GM23338 (cell line): ENCODE results near the gene RAB43. TPM values are rescaled to one million over a fixed set of nuclear protein-coding genes. Genes with fewer than 3 reads are reported as not detected.

Experiments
- ATAC-seq: fragments of 200-7000 bp; cut with Tn5 transposase; 3 replicates; pipeline ENCODE4 v1.9.1; 2020
- DNase-seq: peaks from one replicate; pipeline ENCODE4 v3.0.0-alpha.2; 2015; ENCODE audit warnings: low spot score
- H2AFZ ChIP-seq: fragments of 200-600 bp; sonication (generic); 2 replicates; pipeline ENCODE4 v1.8.0; 2016; ENCODE audit warnings: antibody characterized with exemption, mild to moderate bottlenecking, moderate library complexity
- H3F3A ChIP-seq: fragments of 200-600 bp; sonication (generic); replicated peaks from 2 replicates; pipeline ENCODE4 v1.8.0; 2017; ENCODE audit warnings: antibody characterized with exemption, mixed run types, low read depth
- H3K27ac ChIP-seq: fragments of 200-600 bp; sonication (generic); 2 replicates; pipeline ENCODE4 v1.6.1; 2016; ENCODE audit warnings: low read depth
- H3K27me3 ChIP-seq: fragments of 200-600 bp; sonication (generic); 2 replicates; pipeline ENCODE4 v1.8.0; 2016; ENCODE audit warnings: mild to moderate bottlenecking, mixed run types, moderate library complexity; ENCODE audit not compliant: insufficient read depth
- H3K36me3 ChIP-seq: fragments of 200-600 bp; sonication (generic); 2 replicates; pipeline ENCODE4 v1.8.0; 2016; ENCODE audit warnings: mild to moderate bottlenecking; ENCODE audit not compliant: insufficient read depth
- H3K4me1 ChIP-seq: fragments of 200-600 bp; sonication (generic); 2 replicates; pipeline ENCODE4 v1.8.0; 2016; ENCODE audit warnings: mild to moderate bottlenecking, moderate library complexity; ENCODE audit not compliant: insufficient read depth
- H3K4me2 ChIP-seq: fragments of 200-600 bp; sonication (generic); 2 replicates; pipeline ENCODE4 v1.7.1; 2017; ENCODE audit warnings: mixed run types
- H3K4me3 ChIP-seq: fragments of 200-600 bp; sonication (generic); 2 replicates; pipeline ENCODE4 v1.6.1; 2016; ENCODE audit warnings: mixed run types
- H3K79me2 ChIP-seq: fragments of 200-600 bp; sonication (generic); replicated peaks from 2 replicates; pipeline ENCODE4 v1.8.0; 2017; ENCODE audit warnings: mild to moderate bottlenecking; ENCODE audit not compliant: insufficient read depth
- H3K9me2 ChIP-seq: fragments of 200-600 bp; sonication (generic); 2 replicates; pipeline ENCODE4 v1.8.0; 2017; ENCODE audit not compliant: insufficient read depth
- H4K20me1 ChIP-seq: fragments of 200-600 bp; sonication (generic); replicated peaks from 2 replicates; pipeline ENCODE4 v1.8.0; 2017; ENCODE audit warnings: mild to moderate bottlenecking; ENCODE audit not compliant: insufficient read depth
- H3K27ac Mint-ChIP-seq: 2 replicates; pipeline ENCODE4 v1.8.0; 2020; ENCODE audit warnings: inconsistent platforms, mild to moderate bottlenecking, moderate library complexity, mixed read lengths
- H3K27me3 Mint-ChIP-seq: 3 replicates; pipeline ENCODE4 v1.8.0; 2022; ENCODE audit warnings: low read depth, mild to moderate bottlenecking, moderate library complexity, mixed read lengths, inconsistent platforms; ENCODE audit not compliant: insufficient read depth, poor library complexity
- H3K36me3 Mint-ChIP-seq: 3 replicates; pipeline ENCODE4 v1.8.0; 2021; ENCODE audit warnings: low read depth, mild to moderate bottlenecking, inconsistent platforms, moderate library complexity, mixed read lengths
- H3K4me1 Mint-ChIP-seq: 3 replicates; pipeline ENCODE4 v1.8.0; 2020; ENCODE audit warnings: mild to moderate bottlenecking, inconsistent platforms, mixed read lengths
- H3K4me3 Mint-ChIP-seq: 3 replicates; pipeline ENCODE4 v1.8.0; 2021; ENCODE audit warnings: moderate library complexity, mild to moderate bottlenecking, inconsistent platforms, mixed read lengths
- H3K9me3 Mint-ChIP-seq: 3 replicates; pipeline ENCODE4 v1.8.0; 2020; ENCODE audit warnings: moderate library complexity, mild to moderate bottlenecking, inconsistent platforms, mixed read lengths
- CREB1 ChIP-seq: fragments of 250-450 bp; sonication (Bioruptor Pico); IDR thresholded peaks from 2 replicates; pipeline ENCODE4 v1.5.0; 2020; ENCODE audit warnings: low read depth, mild to moderate bottlenecking, moderate library complexity
- EZH2 ChIP-seq: fragments of 200-600 bp; sonication (generic); IDR thresholded peaks from one replicate; pipeline ENCODE4 v1.8.0; 2017; ENCODE audit warnings: antibody characterized with exemption, mild to moderate bottlenecking, low read depth; ENCODE audit not compliant: unreplicated experiment
- EZH2phosphoT487 ChIP-seq: fragments of 200-600 bp; sonication (generic); IDR thresholded peaks from one replicate; pipeline ENCODE4 v1.8.1; 2018; ENCODE audit warnings: antibody characterized with exemption; ENCODE audit not compliant: unreplicated experiment
- POLR2AphosphoS5 ChIP-seq: IDR thresholded peaks from 2 replicates; pipeline ENCODE4 v1.6.1; 2016; ENCODE audit warnings: antibody characterized with exemption, low read depth
- STAT1 ChIP-seq: IDR thresholded peaks from one replicate; pipeline ENCODE4 v1.6.1; 2016; ENCODE audit warnings: antibody characterized with exemption; ENCODE audit not compliant: unreplicated experiment
- ZNF331 ChIP-seq: fragments of 250-450 bp; sonication (Bioruptor Pico); IDR thresholded peaks from 2 replicates; pipeline ENCODE4 v1.5.0; 2020; ENCODE audit warnings: low read depth, mild to moderate bottlenecking, moderate library complexity
- polyA plus RNA-seq: library from polyadenylated mRNA; unstranded; fragments of >200 nt; fragmentation: Nextera tagmentation; extraction: Ambion mirVana; gene quantifications from 2 replicates; pipeline ENCODE4 v1.2.1, GENCODE V29; 2016
- total RNA-seq: library from RNA; depleted of rRNA; stranded (reverse); fragments of >200 nt; shearing (Covaris generic); gene quantifications from 2 replicates; pipeline ENCODE4 v1.2.3, GENCODE V29; 2014
- TF ChIP-seq, protein P1 (sequence below), 2 experiments: fragments of 200-600 bp in 1 of 2; sonication (generic) in 1 of 2; conservative IDR thresholded peaks; 2 replicates each; pipeline versions ENCODE4 v1.5.1 to v1.6.1; 2016 to 2017; ENCODE audit warnings: antibody characterized with exemption in 2 of 2, low read depth in 2 of 2, mild to moderate bottlenecking in 2 of 2, moderate library complexity in 1 of 2
- TF ChIP-seq, protein P2 (sequence below): IDR thresholded peaks from 2 replicates; pipeline ENCODE4 v1.6.1; 2016; ENCODE audit warnings: antibody characterized with exemption
- TF ChIP-seq, protein P3 (sequence below): IDR thresholded peaks from one replicate; pipeline ENCODE4 v1.6.1; 2018; ENCODE audit warnings: antibody characterized with exemption; ENCODE audit not compliant: unreplicated experiment

The RAB43 gene
- total and polyA plus RNA-seq, 2 experiments from 2014 or later: 5.7 to 37.0 TPM

DNA sequence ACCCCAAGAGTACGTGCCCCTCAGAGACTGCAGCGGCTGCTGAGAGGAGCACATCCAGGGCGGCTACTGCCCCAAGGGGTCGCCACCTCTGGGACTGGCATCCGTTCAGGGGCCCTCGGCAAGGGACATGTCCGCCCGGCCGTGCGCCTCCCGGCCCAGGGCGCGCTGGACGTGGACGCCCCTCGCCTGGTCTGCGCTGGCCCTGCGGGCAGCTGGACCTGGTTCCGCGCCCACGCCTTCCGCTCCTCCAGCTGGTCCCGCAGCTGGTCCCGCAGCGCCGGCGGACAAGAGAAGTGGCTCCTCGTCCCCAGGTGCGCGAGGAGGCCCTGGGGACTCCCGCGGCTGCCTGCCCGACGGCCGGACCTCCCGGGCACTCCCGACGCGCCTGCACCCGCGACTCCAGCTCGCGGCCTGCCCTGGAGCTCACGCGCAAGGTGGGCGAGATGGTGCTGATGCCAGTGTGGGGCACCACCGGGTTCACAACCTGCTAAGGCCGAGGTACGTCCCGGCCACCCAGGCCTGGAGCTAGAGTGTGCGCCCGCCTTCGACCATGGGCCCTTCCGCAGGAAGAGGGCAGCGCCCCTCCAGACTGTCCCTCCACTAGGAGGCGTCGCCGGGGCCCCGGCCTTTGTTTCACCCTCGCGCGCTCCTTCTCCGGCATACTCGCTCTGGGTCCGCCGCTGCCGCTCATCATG, 75.4 kb downstream of the RAB43 start:
- Histone ChIP-seq H3F3A (no peaks in the 10 kb centered on the region), H3K4me1 (peaks cover 11% of the 10 kb centered on the region), H3K4me2 (peak overlapping the region; percentile 82), H3K9me2 (peaks cover 5% of the 10 kb centered on the region; the same call in 1 of the 2 replicates), H3K27me3 (peaks cover 44% of the 10 kb centered on the region), H3K79me2 (no peaks in the 10 kb centered on the region), H3K4me3 (peak overlapping the region; percentile 60), H3K27ac (no peak overlapping the region), H3K36me3 (peaks cover 5% of the 10 kb centered on the region; the same call in 1 of the 2 replicates), H2AFZ (peak overlapping the region; percentile 24), H4K20me1 (no peaks in the 10 kb centered on the region)
- no peak for TF ChIP-seq EZH2
- TF ChIP-seq, protein P1, sequence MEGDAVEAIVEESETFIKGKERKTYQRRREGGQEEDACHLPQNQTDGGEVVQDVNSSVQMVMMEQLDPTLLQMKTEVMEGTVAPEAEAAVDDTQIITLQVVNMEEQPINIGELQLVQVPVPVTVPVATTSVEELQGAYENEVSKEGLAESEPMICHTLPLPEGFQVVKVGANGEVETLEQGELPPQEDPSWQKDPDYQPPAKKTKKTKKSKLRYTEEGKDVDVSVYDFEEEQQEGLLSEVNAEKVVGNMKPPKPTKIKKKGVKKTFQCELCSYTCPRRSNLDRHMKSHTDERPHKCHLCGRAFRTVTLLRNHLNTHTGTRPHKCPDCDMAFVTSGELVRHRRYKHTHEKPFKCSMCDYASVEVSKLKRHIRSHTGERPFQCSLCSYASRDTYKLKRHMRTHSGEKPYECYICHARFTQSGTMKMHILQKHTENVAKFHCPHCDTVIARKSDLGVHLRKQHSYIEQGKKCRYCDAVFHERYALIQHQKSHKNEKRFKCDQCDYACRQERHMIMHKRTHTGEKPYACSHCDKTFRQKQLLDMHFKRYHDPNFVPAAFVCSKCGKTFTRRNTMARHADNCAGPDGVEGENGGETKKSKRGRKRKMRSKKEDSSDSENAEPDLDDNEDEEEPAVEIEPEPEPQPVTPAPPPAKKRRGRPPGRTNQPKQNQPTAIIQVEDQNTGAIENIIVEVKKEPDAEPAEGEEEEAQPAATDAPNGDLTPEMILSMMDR (conservative IDR thresholded peaks at IDR 0.05; ENCODE audit: low read depth in 2 of 2): peak; percentile 50 to 73
- TF ChIP-seq, protein P2, sequence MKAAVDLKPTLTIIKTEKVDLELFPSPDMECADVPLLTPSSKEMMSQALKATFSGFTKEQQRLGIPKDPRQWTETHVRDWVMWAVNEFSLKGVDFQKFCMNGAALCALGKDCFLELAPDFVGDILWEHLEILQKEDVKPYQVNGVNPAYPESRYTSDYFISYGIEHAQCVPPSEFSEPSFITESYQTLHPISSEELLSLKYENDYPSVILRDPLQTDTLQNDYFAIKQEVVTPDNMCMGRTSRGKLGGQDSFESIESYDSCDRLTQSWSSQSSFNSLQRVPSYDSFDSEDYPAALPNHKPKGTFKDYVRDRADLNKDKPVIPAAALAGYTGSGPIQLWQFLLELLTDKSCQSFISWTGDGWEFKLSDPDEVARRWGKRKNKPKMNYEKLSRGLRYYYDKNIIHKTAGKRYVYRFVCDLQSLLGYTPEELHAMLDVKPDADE: no peak
- ATAC-seq: peak; percentile 90
- peaks cover 7% of the 10 kb centered on the region for H3K36me3 Mint-ChIP-seq
- H3K4me3 Mint-ChIP-seq: no peak overlapping the region
- peaks cover 16% of the 10 kb centered on the region for H3K27me3 Mint-ChIP-seq
- H3K4me1 Mint-ChIP-seq: peaks cover 14% of the 10 kb centered on the region
- no peak overlapping the region for H3K27ac Mint-ChIP-seq
- DNase-seq: peak; percentile 91
- peaks cover 10% of the 10 kb centered on the region for H3K9me3 Mint-ChIP-seq

DNA sequence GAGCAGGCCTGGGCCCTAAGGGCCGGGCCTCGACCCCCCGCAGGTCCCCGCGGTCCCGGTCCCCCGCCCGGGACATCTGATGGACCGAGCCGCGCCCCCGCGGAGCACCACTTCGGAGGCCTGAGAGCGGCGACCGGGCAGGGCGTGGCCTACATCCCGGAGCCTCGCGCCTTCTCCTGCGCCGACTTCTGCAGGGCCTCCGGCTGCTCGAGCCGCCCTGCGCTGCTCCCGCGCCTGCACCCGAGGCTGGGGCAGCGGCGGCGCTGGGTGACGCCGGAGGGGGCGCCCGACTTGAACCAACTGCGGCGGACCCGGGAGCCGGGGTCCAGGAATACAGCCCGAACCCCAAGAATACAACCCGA, 75.9 kb downstream of the RAB43 start:
- peak overlapping the region; percentile 24 for H2AFZ ChIP-seq
- H3K9me3 Mint-ChIP-seq: peaks cover 10% of the 10 kb centered on the region
- H3K4me1 ChIP-seq: peaks cover 11% of the 10 kb centered on the region
- peaks cover 7% of the 10 kb centered on the region for H3K36me3 Mint-ChIP-seq
- H3K4me3 ChIP-seq: peak overlapping the region; percentile 60
- H3K27ac Mint-ChIP-seq: no peak overlapping the region
- H3K36me3 ChIP-seq: peaks cover 5% of the 10 kb centered on the region; the same call in 1 of the 2 replicates
- H3K27me3 ChIP-seq: peaks cover 44% of the 10 kb centered on the region
- H3K9me2 ChIP-seq: peaks cover 5% of the 10 kb centered on the region; the same call in 1 of the 2 replicates
- ATAC-seq (peak; percentile 87), DNase-seq (peak; percentile 79)
- peaks cover 16% of the 10 kb centered on the region for H3K27me3 Mint-ChIP-seq
- H3K79me2 ChIP-seq: no peaks in the 10 kb centered on the region
- no peaks in the 10 kb centered on the region for H3F3A ChIP-seq
- peak overlapping the region; percentile 46; the same call in 1 of the 3 replicates for H3K4me3 Mint-ChIP-seq
- no peaks in the 10 kb centered on the region for H4K20me1 ChIP-seq
- no peak overlapping the region for H3K27ac ChIP-seq
- TF ChIP-seq EZH2phosphoT487 (no peak), EZH2 (no peak), ZNF331 (CRISPR knock-in tag) (no peak), CREB1 (CRISPR knock-in tag) (no peak), POLR2AphosphoS5 (no peak), STAT1 (no peak)
- TF ChIP-seq, protein P1 (conservative IDR thresholded peaks at IDR 0.05; ENCODE audit: low read depth in 2 of 2): peak in 1 of 2 experiments; percentile 35; a peak in 2 of 4 replicates
- TF ChIP-seq, protein P3, sequence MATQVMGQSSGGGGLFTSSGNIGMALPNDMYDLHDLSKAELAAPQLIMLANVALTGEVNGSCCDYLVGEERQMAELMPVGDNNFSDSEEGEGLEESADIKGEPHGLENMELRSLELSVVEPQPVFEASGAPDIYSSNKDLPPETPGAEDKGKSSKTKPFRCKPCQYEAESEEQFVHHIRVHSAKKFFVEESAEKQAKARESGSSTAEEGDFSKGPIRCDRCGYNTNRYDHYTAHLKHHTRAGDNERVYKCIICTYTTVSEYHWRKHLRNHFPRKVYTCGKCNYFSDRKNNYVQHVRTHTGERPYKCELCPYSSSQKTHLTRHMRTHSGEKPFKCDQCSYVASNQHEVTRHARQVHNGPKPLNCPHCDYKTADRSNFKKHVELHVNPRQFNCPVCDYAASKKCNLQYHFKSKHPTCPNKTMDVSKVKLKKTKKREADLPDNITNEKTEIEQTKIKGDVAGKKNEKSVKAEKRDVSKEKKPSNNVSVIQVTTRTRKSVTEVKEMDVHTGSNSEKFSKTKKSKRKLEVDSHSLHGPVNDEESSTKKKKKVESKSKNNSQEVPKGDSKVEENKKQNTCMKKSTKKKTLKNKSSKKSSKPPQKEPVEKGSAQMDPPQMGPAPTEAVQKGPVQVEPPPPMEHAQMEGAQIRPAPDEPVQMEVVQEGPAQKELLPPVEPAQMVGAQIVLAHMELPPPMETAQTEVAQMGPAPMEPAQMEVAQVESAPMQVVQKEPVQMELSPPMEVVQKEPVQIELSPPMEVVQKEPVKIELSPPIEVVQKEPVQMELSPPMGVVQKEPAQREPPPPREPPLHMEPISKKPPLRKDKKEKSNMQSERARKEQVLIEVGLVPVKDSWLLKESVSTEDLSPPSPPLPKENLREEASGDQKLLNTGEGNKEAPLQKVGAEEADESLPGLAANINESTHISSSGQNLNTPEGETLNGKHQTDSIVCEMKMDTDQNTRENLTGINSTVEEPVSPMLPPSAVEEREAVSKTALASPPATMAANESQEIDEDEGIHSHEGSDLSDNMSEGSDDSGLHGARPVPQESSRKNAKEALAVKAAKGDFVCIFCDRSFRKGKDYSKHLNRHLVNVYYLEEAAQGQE: no peak
- peak overlapping the region; percentile 82 for H3K4me2 ChIP-seq
- peaks cover 14% of the 10 kb centered on the region for H3K4me1 Mint-ChIP-seq
